ENCODE results near the gene NKIRAS1.

NKIRAS1 gene

DNA sequence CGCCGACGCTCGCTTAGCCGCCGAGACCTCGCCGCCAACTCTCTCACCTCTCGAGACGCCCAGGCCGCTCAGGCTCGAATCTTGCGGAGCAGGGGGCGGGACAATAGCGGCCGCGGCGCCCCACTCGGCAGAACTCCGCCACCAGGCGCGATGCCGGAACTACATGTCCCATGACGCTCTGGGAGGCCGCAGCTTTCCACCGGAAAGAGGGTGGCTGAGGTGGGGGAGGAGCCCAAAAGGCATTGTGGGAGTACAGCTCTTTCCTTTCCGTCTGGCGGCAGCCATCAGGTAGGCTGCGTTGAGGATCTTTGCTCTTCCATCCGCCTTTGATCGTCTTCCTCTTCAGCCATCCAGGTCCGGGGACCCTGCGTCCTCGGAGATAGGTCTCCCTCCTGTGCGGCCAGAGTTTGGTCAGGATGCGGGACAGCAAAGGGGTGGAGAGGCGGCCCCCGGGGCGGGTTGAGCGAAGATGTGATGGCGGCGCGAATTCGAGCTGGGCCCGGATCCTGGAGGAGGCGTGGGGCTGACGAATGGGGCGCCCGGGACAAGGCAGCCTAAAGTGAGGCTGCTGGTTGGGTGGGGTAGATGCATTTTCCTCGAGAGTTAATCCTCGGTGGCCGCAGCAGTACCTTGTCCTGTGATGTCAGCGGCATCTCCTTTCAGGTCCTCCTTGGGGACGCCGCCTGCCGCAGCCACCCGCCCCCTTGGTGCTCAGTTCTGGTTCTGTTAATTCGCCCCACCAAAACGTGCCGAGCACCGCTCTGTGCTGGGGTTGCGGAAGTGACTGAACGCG lies at the start of gene NKIRAS1, which contains the start of gene RPL15:
Gene NKIRAS1, minus strand, starts transcription at position 105 of the 793 bp plus-strand sequence. CDS start 6,086 bp downstream, outside the sequence.
Gene RPL15, plus strand, starts transcription at position 247 of the 793 bp plus-strand sequence. CDS start 728 bp downstream, outside the sequence.
- TF ChIP-seq, protein P1, sequence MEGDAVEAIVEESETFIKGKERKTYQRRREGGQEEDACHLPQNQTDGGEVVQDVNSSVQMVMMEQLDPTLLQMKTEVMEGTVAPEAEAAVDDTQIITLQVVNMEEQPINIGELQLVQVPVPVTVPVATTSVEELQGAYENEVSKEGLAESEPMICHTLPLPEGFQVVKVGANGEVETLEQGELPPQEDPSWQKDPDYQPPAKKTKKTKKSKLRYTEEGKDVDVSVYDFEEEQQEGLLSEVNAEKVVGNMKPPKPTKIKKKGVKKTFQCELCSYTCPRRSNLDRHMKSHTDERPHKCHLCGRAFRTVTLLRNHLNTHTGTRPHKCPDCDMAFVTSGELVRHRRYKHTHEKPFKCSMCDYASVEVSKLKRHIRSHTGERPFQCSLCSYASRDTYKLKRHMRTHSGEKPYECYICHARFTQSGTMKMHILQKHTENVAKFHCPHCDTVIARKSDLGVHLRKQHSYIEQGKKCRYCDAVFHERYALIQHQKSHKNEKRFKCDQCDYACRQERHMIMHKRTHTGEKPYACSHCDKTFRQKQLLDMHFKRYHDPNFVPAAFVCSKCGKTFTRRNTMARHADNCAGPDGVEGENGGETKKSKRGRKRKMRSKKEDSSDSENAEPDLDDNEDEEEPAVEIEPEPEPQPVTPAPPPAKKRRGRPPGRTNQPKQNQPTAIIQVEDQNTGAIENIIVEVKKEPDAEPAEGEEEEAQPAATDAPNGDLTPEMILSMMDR (IDR thresholded peaks at IDR 0.05; ENCODE audit: low read depth, low read length, missing control alignments) = peak; percentile 29
- peak; percentile 90 for DNase-seq (ENCODE audit: extremely low read depth, low read depth)
- peak within 1 kb of the TSS; percentile 93 for H3K4me3 ChIP-seq (replicated peaks; ENCODE audit: low read depth, low read length)

DNA sequence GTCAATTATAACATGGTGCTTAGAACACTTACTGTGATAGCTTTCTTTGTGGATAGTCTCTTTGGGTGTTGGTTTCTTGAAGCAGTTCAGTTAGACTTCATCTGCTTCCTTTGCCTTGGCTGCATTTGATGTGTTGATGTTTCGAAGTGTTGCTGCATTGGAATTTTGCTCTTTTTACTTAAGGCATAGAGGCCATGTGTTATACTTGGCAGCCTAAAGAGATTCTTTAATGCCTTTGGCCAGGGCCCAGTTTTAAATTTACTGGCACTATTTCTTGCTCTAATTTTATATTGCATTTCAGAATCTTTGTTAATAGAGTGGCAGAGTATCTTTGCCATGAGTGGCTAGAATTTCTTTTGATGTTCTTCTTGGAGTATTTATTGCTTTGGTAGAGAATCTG lies 49.5 kb upstream of the NKIRAS1 start:
- DNase-seq (ENCODE audit: extremely low read depth, low read depth) = no peak
- H3K4me3 ChIP-seq (replicated peaks; ENCODE audit: low read depth, low read length) = no peak overlapping the region
- TF ChIP-seq, protein P1 (IDR thresholded peaks at IDR 0.05; ENCODE audit: low read depth, low read length, missing control alignments) = no peak

DNA sequence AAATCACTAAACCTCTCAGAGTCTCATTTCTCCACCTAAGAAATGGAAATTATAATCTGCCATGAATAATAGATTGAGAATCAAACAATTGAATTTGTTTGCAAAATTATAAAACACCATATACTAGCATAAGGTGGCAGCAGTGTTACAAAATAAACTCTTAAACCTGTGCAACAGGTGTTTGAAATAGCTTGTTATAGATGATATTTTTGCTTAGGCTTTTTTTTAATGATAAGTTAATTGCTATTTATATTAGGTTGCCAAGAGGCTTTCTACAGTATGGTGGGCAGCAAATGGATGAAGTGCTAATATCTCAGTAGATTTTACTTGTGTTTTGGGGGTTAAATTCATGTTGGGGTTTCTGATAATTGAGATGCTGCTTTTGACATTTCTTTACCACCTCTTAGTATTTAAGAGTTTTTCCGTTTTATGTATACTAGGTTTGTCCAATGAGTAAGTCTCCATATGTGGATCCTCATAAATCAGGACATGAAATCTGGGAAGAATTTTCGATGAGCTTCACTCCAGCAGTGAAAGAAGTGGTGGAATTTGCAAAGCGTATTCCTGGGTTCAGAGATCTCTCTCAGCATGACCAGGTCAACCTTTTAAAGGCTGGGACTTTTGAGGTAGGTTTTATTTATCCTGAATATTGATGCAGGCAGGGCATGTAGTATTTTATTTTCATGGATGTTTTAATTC lies 47.9 kb upstream of the NKIRAS1 start:
- no peak for DNase-seq (ENCODE audit: extremely low read depth, low read depth)
- TF ChIP-seq, protein P1 (IDR thresholded peaks at IDR 0.05; ENCODE audit: low read depth, low read length, missing control alignments) = no peak

DNA sequence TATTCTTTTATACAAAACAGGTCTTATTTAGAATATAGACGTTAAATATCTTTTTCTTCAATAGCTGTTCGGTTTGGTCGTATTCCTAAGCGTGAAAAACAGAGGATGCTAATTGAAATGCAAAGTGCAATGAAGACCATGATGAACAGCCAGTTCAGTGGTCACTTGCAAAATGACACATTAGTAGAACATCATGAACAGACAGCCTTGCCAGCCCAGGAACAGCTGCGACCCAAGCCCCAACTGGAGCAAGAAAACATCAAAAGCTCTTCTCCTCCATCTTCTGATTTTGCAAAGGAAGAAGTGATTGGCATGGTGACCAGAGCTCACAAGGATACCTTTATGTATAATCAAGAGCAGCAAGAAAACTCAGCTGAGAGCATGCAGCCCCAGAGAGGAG lies 45.1 kb upstream of the NKIRAS1 start:
- H3K4me3 ChIP-seq (replicated peaks; ENCODE audit: low read depth, low read length) = no peak overlapping the region
- no peak for DNase-seq (ENCODE audit: extremely low read depth, low read depth)

More for the DNA sequence above, 47.9 kb upstream of the NKIRAS1 start:
- H3K4me3 ChIP-seq (replicated peaks; ENCODE audit: low read depth, low read length) = no peak overlapping the region

DNA sequence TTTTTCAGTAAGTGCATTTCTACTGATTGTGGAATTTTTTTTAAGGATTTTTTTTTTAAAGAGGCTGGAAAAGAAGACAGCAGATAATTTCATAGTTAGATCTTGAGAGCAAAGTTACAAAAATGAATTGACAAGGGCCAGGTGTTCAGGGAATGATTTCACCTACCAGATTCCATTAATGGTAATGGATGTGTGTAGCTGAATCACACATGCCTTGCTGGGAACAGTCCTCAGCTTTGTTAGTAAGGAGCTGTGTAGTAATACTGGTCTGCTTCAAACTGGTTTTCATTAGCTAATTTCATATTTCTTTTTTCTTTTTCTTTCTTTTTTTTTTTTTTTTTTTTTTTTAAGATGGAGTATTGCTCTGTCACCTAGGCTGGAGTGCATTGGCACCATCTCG lies 44.3 kb upstream of the NKIRAS1 start:
- H3K4me3 ChIP-seq (replicated peaks; ENCODE audit: low read depth, low read length) = no peak overlapping the region
- TF ChIP-seq, protein P1 (IDR thresholded peaks at IDR 0.05; ENCODE audit: low read depth, low read length, missing control alignments) = no peak

More for the DNA sequence above, 45.1 kb upstream of the NKIRAS1 start:
- TF ChIP-seq, protein P1 (IDR thresholded peaks at IDR 0.05; ENCODE audit: low read depth, low read length, missing control alignments) = no peak

DNA sequence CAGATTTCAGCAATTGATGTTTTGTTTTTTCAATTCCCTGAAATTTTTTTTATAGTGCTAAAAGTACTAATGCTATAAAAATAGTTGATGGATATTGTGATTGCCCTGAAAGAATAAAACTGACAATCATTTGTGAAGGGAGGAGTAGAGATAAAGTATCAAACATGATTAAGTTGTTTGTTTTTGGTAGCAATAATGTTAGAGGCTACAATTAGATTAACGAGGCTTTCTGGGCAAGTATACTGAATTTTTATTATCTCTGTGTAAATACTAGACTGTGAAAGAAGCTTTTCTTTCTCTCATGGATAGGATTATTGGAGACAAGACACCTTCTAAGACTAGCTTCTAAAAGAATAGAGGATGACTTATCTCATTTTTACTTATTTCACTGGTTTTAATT lies 43.9 kb upstream of the NKIRAS1 start:
- H3K4me3 ChIP-seq (replicated peaks; ENCODE audit: low read depth, low read length) = no peak overlapping the region
- no peak for DNase-seq (ENCODE audit: extremely low read depth, low read depth)
- TF ChIP-seq, protein P1 (IDR thresholded peaks at IDR 0.05; ENCODE audit: low read depth, low read length, missing control alignments) = no peak

More for the DNA sequence above, 44.3 kb upstream of the NKIRAS1 start:
- DNase-seq (ENCODE audit: extremely low read depth, low read depth) = no peak
